Measurements from ENCODE around the gene DZIP3.
A peak's percentile ranks its signal among the peaks of the same experiment; 100 is the strongest.

The DZIP3 gene

DNA sequence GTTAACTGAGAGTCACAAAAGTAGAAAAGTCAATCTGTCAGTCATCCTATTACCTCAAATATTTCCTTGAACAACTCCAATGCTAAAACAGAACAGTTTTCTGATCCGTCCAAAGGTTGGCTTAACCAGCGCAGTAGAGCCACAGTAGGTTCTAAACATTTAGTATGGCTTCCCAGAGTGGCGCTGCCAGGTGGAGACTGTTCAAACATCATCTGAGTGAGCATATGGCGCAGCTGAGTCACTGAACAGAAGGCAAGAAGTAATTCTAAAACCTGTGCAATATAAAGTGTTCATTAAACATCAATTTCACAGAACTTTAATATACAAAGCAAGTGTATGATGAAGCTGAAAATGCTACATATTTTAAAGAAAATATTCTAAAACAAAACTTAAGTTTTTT lies 20.2 kb upstream of the DZIP3 start:
- Histone ChIP-seq H3K9ac (ENCODE audit: low read depth, low read length) (no peak overlapping the region), H3K4me1 (ENCODE audit: insufficient read depth, low read length) (no peaks in the 10 kb centered on the region), H3K36me3 (ENCODE audit: insufficient read depth, low read length) (peaks cover 2% of the 10 kb centered on the region; the same call in 1 of the 2 replicates), H3K9me3 (ENCODE audit: control insufficient read depth, insufficient read depth, low read length) (no peaks in the 10 kb centered on the region)

DNA sequence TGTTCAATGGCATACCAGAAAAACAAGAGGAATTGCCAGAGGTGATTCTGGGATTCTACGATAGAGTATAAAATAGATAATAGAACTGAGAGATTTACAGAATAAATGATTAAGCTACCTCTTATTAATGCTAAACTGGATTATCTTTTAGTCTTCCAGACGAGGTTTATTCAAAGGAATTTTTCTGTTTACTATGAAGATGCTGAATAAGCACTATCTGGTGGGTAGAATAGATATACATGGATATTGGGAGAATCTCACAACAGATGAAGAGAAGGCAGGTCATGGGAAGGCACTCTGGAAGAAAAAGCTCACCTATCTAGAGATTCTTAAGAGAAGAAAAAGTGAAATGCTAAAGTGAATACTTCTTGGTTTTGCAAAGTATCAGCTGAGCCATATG lies 11.5 kb upstream of the DZIP3 start:
- Histone ChIP-seq H3K36me3 (ENCODE audit: insufficient read depth, low read length) (peaks cover 6% of the 10 kb centered on the region), H3K4me1 (ENCODE audit: insufficient read depth, low read length) (peaks cover 4% of the 10 kb centered on the region; the same call in 1 of the 2 replicates), H3K9me3 (ENCODE audit: control insufficient read depth, insufficient read depth, low read length) (no peaks in the 10 kb centered on the region), H3K9ac (ENCODE audit: low read depth, low read length) (no peak overlapping the region)

DNA sequence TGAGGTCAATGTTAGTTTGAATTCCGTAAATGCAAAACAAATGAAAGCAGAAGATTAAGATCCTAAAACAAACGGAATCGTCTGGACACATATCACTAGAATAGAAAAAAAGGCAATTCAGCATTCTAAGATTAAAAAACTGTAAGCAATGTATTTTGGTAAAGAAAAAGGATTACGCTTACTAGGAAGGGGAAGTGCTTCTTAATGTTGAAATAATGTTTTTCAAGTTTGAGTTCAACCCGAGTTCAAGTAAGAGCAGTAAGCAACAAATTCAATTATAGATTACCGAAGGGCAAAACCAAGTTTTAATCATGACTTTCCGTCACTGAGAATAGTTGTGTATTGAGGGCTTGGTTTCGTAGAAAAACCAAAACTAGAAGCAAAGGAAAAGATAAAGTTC lies 921 bp upstream of the DZIP3 start:
- Histone ChIP-seq H3K36me3 (ENCODE audit: insufficient read depth, low read length) (no peaks in the 10 kb centered on the region), H3K9me3 (ENCODE audit: control insufficient read depth, insufficient read depth, low read length) (no peaks in the 10 kb centered on the region), H3K4me1 (ENCODE audit: insufficient read depth, low read length) (peaks cover 9% of the 10 kb centered on the region), H3K9ac (ENCODE audit: low read depth, low read length) (peak overlapping the region; percentile 97)

DNA sequence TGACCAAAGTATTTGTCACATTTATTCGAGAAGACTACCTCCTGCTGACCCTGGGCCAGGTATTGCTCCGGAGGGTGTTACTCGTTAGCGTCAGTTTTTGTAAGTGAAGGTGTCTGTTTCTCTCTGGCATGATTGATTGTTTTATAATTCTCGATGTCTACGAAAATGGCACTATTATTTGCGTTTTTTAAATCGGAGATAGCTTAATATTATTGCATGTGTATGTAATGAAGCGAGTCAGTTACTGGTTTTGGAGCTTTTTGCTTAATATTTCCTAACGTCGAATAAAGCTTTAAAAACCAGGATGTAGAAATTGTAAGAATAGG lies 439 bp downstream of the DZIP3 start:
- H3K9me3 ChIP-seq (ENCODE audit: control insufficient read depth, insufficient read depth, low read length), result no peaks in the 10 kb centered on the region
- peaks cover 9% of the 10 kb centered on the region for H3K4me1 ChIP-seq (ENCODE audit: insufficient read depth, low read length)
- peak overlapping the region; percentile 97 for H3K9ac ChIP-seq (ENCODE audit: low read depth, low read length)
- H3K36me3 ChIP-seq (ENCODE audit: insufficient read depth, low read length), result no peaks in the 10 kb centered on the region

DNA sequence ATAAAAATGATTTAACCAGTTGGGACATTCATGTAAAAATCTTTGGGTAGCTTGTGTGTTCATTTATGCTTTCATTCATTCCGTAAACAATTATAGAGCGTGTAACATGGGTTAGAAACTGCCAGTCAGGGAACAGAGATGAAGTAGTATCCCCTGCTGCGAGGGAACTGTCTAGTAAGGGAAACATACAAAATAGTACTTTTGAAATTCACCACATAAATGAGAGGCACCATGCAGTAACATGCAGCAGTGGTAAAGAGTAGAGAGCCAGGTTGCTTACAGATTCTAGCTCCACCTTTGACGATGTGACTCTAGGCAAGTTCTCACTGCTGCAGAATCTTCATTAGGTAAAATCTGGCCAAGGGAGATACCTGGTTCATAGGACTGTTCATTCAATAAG lies 938 bp downstream of the DZIP3 start:
- Histone ChIP-seq H3K4me1 (ENCODE audit: insufficient read depth, low read length) (peaks cover 9% of the 10 kb centered on the region), H3K36me3 (ENCODE audit: insufficient read depth, low read length) (no peaks in the 10 kb centered on the region), H3K9ac (ENCODE audit: low read depth, low read length) (peak overlapping the region; percentile 97), H3K9me3 (ENCODE audit: control insufficient read depth, insufficient read depth, low read length) (no peaks in the 10 kb centered on the region)

DNA sequence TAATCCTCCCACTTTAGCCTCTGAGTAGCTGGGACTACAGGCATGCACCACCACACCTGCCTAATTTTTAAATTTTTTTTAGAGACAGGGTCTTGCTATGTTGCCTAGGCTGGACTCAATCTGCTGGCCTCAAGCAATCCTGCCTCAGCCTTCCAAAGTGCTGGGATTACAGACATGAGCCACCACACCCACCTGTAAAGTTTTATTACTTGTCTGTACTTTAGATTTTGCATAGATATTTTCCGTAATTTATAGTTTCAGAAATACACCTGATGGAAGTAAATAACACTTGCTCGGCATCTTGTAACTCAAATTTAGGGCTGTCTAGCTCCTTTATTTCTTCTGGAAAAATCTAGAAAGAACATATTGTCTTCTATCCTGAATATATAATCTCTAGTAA lies 5.8 kb downstream of the DZIP3 start:
- H3K4me1 ChIP-seq (ENCODE audit: insufficient read depth, low read length), result peaks cover 7% of the 10 kb centered on the region
- H3K9me3 ChIP-seq (ENCODE audit: control insufficient read depth, insufficient read depth, low read length), result no peaks in the 10 kb centered on the region
- no peak overlapping the region for H3K9ac ChIP-seq (ENCODE audit: low read depth, low read length)
- H3K36me3 ChIP-seq (ENCODE audit: insufficient read depth, low read length), result no peaks in the 10 kb centered on the region

DNA sequence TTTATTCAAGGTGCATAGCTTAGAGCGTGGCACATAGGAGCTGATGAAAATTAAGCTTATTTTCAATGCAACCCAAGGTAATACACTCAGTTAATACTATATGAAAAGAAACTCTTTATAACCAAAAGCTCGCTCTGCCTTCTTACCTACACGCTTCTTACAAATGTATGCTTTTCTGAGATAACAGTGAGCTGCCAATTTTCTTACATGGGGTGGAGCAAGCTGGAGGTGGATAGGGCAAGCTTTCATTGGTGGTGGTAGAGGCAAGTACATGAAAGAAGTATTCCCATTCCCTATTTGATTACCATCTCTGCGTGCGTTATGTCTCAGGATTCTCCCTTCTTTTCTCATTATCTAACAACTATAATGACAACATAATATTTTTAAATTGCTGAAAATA lies 8.9 kb downstream of the DZIP3 start:
- Histone ChIP-seq H3K9ac (ENCODE audit: low read depth, low read length) (no peak overlapping the region), H3K4me1 (ENCODE audit: insufficient read depth, low read length) (peaks cover 9% of the 10 kb centered on the region; the same call in 1 of the 2 replicates), H3K9me3 (ENCODE audit: control insufficient read depth, insufficient read depth, low read length) (no peaks in the 10 kb centered on the region), H3K36me3 (ENCODE audit: insufficient read depth, low read length) (no peaks in the 10 kb centered on the region)

DNA sequence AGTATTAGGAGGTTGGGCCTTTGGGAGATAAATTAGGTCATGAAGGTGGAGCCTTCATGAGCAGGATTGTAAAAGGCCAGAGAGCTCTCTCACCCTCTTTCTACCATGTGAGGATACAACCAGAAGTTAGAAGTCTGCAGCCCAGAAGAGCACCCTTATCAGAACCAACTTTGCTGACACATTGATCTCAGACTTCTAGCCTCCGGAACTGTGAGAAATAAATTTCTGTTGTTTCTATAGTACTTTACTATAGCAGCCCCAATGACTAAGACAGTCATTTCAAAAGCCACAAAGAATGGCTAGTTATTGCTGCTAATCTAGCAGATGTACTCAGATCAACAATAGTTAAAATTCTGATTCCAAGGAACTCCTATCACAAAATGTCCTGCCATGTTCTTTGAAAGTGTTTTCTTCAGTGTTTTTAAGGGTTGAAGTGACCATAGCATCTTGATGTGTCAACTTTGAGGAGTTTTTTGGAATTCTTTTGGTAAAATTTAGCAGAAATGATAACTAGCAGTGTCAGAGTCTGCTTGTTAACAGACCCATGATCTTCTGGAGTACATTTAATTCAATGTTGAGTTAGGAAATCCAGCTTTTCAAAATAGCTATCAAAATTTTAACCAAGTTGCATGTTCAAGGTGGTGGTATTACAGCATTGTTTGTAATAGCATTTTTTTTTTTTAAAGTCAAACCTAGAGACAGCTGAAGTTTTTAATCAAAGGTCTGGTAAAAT lies 10.3 kb downstream of the DZIP3 start:
- Histone ChIP-seq H3K36me3 (ENCODE audit: insufficient read depth, low read length) (no peaks in the 10 kb centered on the region), H3K4me1 (ENCODE audit: insufficient read depth, low read length) (peaks cover 9% of the 10 kb centered on the region; the same call in 1 of the 2 replicates), H3K9ac (ENCODE audit: low read depth, low read length) (no peak overlapping the region), H3K9me3 (ENCODE audit: control insufficient read depth, insufficient read depth, low read length) (no peaks in the 10 kb centered on the region)

DNA sequence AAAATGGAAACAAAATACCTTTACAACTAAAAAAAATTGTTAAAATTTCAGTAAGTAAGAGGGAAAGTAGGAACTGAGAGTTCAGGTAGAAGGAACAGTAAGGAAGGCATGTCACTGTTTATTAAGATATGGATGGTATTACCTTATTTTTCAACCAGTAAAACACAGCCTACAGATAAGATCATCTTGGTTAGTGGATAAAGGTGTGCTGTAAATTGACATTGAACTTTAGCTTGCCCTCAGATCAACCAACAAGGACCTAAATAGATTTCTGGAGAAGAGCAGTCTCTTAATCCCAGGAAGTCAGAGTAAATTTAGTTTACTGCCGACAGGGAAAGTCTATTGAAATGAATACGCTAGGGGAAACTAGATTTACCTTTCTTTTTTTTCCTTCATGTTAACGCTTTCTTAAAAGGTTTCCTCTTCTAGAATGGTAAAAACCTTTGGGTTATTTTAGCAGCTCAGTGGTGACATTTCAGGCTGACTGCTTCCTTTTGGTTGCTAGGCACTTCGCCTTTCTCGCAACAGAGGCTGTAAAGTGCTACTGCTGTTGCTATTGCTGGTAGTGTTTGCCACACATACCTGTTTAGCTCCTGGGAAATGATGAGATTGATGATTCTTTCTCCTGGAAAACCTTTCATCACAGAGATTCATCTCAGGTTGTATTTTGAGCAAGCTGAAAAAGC lies 12.9 kb downstream of the DZIP3 start:
- Histone ChIP-seq H3K9me3 (ENCODE audit: control insufficient read depth, insufficient read depth, low read length) (no peaks in the 10 kb centered on the region), H3K36me3 (ENCODE audit: insufficient read depth, low read length) (no peaks in the 10 kb centered on the region), H3K9ac (ENCODE audit: low read depth, low read length) (no peak overlapping the region), H3K4me1 (ENCODE audit: insufficient read depth, low read length) (peaks cover 9% of the 10 kb centered on the region; the same call in 1 of the 2 replicates)

DNA sequence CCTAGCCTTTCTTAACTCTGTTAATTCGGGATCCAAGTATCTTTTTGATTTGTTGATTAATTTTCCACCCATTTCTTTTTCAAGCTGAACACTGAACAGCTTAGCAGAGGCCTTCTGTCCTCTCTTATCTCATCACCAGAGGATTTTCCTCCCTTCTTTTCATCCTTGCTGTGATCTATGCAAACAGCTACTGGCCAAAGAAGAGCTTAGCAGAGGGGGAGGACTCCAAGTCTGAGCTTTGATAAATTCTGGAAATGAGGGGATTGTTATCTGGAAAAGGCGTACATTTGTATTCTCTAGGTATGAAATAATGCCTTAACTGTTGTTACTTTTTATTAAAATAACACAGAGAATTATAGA lies 13.4 kb downstream of the DZIP3 start:
- H3K4me1 ChIP-seq (ENCODE audit: insufficient read depth, low read length), result peaks cover 9% of the 10 kb centered on the region; the same call in 1 of the 2 replicates
- H3K9me3 ChIP-seq (ENCODE audit: control insufficient read depth, insufficient read depth, low read length), result no peaks in the 10 kb centered on the region
- no peak overlapping the region for H3K9ac ChIP-seq (ENCODE audit: low read depth, low read length)
- H3K36me3 ChIP-seq (ENCODE audit: insufficient read depth, low read length), result no peaks in the 10 kb centered on the region

DNA sequence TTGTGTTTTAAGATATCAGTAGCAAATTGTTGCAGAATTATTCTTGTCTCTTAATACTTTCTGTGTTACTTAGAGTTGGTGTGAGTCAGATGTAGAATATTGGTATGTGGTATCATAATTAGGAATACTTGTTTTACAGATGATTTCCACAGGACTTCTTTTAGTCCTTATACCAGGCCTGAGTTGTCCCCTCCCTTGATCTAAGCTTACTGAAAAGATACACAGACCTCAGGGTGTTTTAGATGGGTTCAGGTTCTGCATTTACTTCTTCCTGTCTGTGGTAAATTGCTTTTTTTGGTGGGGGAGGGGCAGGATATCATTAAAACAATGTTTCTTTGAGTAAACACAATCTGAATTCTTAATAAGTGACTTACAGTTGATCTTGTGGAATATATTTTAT lies 14.2 kb downstream of the DZIP3 start:
- no peaks in the 10 kb centered on the region for H3K36me3 ChIP-seq (ENCODE audit: insufficient read depth, low read length)
- no peak overlapping the region for H3K9ac ChIP-seq (ENCODE audit: low read depth, low read length)
- H3K4me1 ChIP-seq (ENCODE audit: insufficient read depth, low read length), result peaks cover 9% of the 10 kb centered on the region; the same call in 1 of the 2 replicates
- no peaks in the 10 kb centered on the region for H3K9me3 ChIP-seq (ENCODE audit: control insufficient read depth, insufficient read depth, low read length)

DNA sequence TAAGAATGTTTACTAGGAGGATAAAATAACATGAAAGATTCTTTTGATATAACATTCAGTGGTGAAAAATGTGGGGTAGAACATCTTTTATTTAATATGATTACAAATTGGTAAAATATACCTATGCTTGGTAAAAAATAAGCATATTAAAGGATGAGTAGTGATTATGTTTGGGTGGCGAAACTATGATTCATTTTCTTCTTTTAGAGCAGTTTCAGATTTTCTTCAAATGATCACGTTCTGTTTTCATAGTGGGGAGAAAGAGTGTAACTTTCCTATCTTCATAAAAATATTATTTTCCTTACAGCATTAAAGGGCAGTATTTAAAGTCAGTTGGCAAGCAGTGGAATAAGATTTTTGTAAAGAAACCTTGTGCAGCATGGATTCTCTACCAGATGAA lies 15.5 kb downstream of the DZIP3 start:
- no peaks in the 10 kb centered on the region for H3K36me3 ChIP-seq (ENCODE audit: insufficient read depth, low read length)
- H3K9me3 ChIP-seq (ENCODE audit: control insufficient read depth, insufficient read depth, low read length), result no peaks in the 10 kb centered on the region

DNA sequence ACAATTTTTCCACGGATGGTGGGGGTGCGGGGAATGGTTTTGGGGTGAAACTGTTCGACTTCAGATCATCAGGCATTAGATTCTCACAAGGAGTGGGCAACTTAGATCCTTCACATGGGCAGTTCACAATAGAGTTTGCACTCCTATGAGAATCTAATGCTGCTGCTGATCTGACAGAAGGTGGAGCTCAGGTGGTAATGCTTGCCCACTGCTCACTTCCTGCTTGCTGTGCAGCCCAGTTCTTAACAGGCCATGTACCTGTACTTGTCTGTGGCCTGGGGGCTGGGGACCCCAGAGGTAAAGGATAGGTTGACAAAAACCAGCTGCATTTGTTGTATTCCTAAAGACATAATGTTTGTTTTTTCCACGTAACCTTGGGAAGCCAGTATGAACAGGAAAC lies 16.0 kb downstream of the DZIP3 start:
- H3K4me1 ChIP-seq (ENCODE audit: insufficient read depth, low read length), result peaks cover 9% of the 10 kb centered on the region; the same call in 1 of the 2 replicates
- H3K9ac ChIP-seq (ENCODE audit: low read depth, low read length), result no peak overlapping the region
- H3K36me3 ChIP-seq (ENCODE audit: insufficient read depth, low read length), result no peaks in the 10 kb centered on the region
- H3K9me3 ChIP-seq (ENCODE audit: control insufficient read depth, insufficient read depth, low read length), result no peaks in the 10 kb centered on the region

More for the DNA sequence above, 15.5 kb downstream of the DZIP3 start:
- H3K4me1 ChIP-seq (ENCODE audit: insufficient read depth, low read length), result peaks cover 9% of the 10 kb centered on the region; the same call in 1 of the 2 replicates
- no peak overlapping the region for H3K9ac ChIP-seq (ENCODE audit: low read depth, low read length)

DNA sequence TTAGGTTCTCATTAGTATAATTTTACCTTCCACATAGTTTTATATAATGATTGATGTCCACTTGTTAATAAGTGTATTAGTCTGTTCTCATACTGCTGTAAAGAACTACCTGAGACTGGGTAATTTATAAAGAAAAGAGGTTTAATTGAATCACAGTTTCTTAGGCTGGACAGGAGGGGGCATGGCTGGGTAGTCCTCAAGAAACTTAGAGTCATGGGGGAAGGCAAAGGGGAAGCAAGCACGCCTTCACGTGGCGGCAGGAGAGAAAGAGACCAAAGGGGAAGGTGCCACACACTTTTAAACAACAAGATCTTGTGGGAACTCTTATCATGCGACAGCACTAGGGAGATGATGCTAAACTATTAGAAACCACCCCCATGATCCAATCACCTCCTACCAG lies 19.2 kb downstream of the DZIP3 start:
- 0 out of 2 replicates have a peak, but pooled peaks cover 6% of the 10 kb centered on the region for H3K36me3 ChIP-seq (ENCODE audit: insufficient read depth, low read length)
- H3K9me3 ChIP-seq (ENCODE audit: control insufficient read depth, insufficient read depth, low read length), result no peaks in the 10 kb centered on the region
- no peak overlapping the region for H3K9ac ChIP-seq (ENCODE audit: low read depth, low read length)
- H3K4me1 ChIP-seq (ENCODE audit: insufficient read depth, low read length), result no peaks in the 10 kb centered on the region

DNA sequence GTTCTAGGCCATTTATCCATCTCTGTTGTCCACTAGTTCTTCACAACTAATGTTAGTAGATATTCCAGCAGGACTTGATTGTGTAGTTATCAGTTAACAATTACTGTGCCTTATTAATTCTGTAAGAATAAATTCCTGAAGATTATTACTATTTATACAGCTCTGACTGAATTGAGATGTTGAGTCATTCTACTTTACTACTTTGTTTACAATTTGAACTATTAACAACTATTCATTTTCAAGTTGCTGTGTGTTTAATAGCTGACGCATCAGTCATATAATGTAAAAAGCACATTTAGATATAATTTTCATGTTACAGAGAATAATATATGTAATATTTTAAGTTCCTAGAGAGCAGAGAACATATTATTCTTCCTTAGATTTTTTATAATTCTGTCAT lies 21.1 kb downstream of the DZIP3 start:
- Histone ChIP-seq H3K9ac (ENCODE audit: low read depth, low read length) (no peak overlapping the region), H3K9me3 (ENCODE audit: control insufficient read depth, insufficient read depth, low read length) (no peaks in the 10 kb centered on the region), H3K4me1 (ENCODE audit: insufficient read depth, low read length) (no peaks in the 10 kb centered on the region), H3K36me3 (ENCODE audit: insufficient read depth, low read length) (0 out of 2 replicates have a peak, but pooled peaks cover 6% of the 10 kb centered on the region)
